Activated CD4-positive, alpha-beta memory T cell treated with anti-CD3 and anti-CD28 coated beads for 36 hours (primary cell): Measurements from ENCODE around the gene UBE2Q2. TPM values are rescaled to one million over a fixed set of nuclear protein-coding genes. Genes with fewer than 3 reads are reported as not detected.
"Not testable (repeated sequence)": the region's sequence is repeated elsewhere in the genome, so short reads cannot be mapped to it uniquely, and the experiment has no call there.

ENCODE experiments used
- CTCF ChIA-PET: fragments of 350-600 bp; sonication (Branson Sonifier 250); formaldehyde crosslinking; loops from one replicate; lab custom pipeline; 2021; ENCODE audit warnings: antibody characterized with exemption, inconsistent platforms; lab: Charles Lee
- POLR2A ChIA-PET: fragments of 350-600 bp; sonication (Branson Sonifier 250); formaldehyde crosslinking; loops from one replicate; lab custom pipeline; 2021; ENCODE audit warnings: antibody characterized with exemption; lab: Charles Lee
- DNase-seq: peaks from one replicate; pipeline ENCODE4 v3.0.0-alpha.2; 2020
- H3K27ac Mint-ChIP-seq: one replicate; pipeline ENCODE4 v1.8.0; 2021; ENCODE audit warnings: mixed read lengths
- H3K27me3 Mint-ChIP-seq: one replicate; pipeline ENCODE4 v1.8.0; 2021; ENCODE audit warnings: mixed read lengths
- H3K36me3 Mint-ChIP-seq: one replicate; pipeline ENCODE4 v1.8.0; 2021; ENCODE audit warnings: mixed read lengths
- H3K4me1 Mint-ChIP-seq: one replicate; pipeline ENCODE4 v1.8.0; 2021; ENCODE audit warnings: low read depth, mixed read lengths
- H3K4me3 Mint-ChIP-seq: one replicate; pipeline ENCODE4 v1.8.0; 2021; ENCODE audit warnings: mild to moderate bottlenecking, mixed read lengths
- H3K9me3 Mint-ChIP-seq: one replicate; pipeline ENCODE4 v1.8.0; 2021; ENCODE audit warnings: mixed read lengths
- intact Hi-C: fragments of 100-400 bp; cut with micrococcal nuclease; formaldehyde crosslinking; loops from one replicate; pipeline ENCODE4 v1.15.1; 2023
- total RNA-seq, 2 experiments: library from RNA; stranded (reverse); gene quantifications; one replicate each; pipeline ENCODE4 v1.2.3, GENCODE V29; 2021

Gene UBE2Q2
- 10 to 100 TPM; 19.7 to 19.8 TPM for total RNA-seq

- Mint-ChIP-seq H3K36me3 (peaks cover 15% of the 10 kb centered on the region), H3K27ac (peak within 1 kb of the TSS; percentile 86), H3K4me1 (peaks cover 35% of the 10 kb centered on the region), H3K4me3 (peak within 1 kb of the TSS; percentile 89), H3K9me3 (no peaks in the 10 kb centered on the region), H3K27me3 (peaks cover 3% of the 10 kb centered on the region)
- intact Hi-C loops = loop anchor here (1.0 to 10.0 kb wide), 2 partner anchors 60 to 212 kb away; partner anchors contain the start of genes FBXO22 and TMEM266
- POLR2A ChIA-PET = interaction anchor here (0.7 to 2.3 kb wide), 6 partner anchors 26 to 389 kb away, joined by 3 to 8 read pairs (median 4); partner anchors contain the start of genes FBXO22 and IMP3
- CTCF ChIA-PET = interaction anchor here (0.7 to 1.3 kb wide), 4 partner anchors 27 to 476 kb away, joined by 3 read pairs; no protein-coding TSS in a partner anchor
- DNase-seq = peak; percentile 80
Measured at GRCh38 chr15:75842722-75843677, at the start of gene UBE2Q2. UBE2Q2 (plus strand) TSS chr15:75843447; CDS start chr15:75843667, 220 bp downstream.

- no peaks in the 10 kb centered on the region for H3K9me3 Mint-ChIP-seq
- POLR2A ChIA-PET = no interaction called here
- CTCF ChIA-PET = no interaction called here
- H3K27ac Mint-ChIP-seq = no peak overlapping the region
- no peak overlapping the region for H3K4me3 Mint-ChIP-seq
- intact Hi-C loops = no loop called here
- H3K4me1 Mint-ChIP-seq = peaks cover under 1% of the 10 kb centered on the region
- peaks cover 33% of the 10 kb centered on the region for H3K27me3 Mint-ChIP-seq
- H3K36me3 Mint-ChIP-seq = no peaks in the 10 kb centered on the region
- no peak for DNase-seq
Measured at GRCh38 chr15:75796321-75796720, 46.9 kb upstream of the UBE2Q2 start.

GRCh38 chr15:75797146-75797545 lies 46.1 kb upstream of the UBE2Q2 start:
- H3K27ac Mint-ChIP-seq, CTCF ChIA-PET, H3K4me3 Mint-ChIP-seq, H3K4me1 Mint-ChIP-seq, DNase-seq, intact Hi-C loops, H3K9me3 Mint-ChIP-seq, POLR2A ChIA-PET, H3K36me3 Mint-ChIP-seq: not testable (repeated sequence)
- peaks cover 40% of the 10 kb centered on the region for H3K27me3 Mint-ChIP-seq

GRCh38 chr15:75799190-75799589 lies 44.1 kb upstream of the UBE2Q2 start:
- peaks cover 37% of the 10 kb centered on the region for H3K27me3 Mint-ChIP-seq
- no peak overlapping the region for H3K27ac Mint-ChIP-seq
- H3K9me3 Mint-ChIP-seq = no peaks in the 10 kb centered on the region
- CTCF ChIA-PET = interaction anchor here (4.7 kb wide), 1 partner anchor 71 kb away, joined by 89 read pairs; no protein-coding TSS in a partner anchor
- DNase-seq = no peak
- no peak overlapping the region for H3K4me3 Mint-ChIP-seq
- intact Hi-C loops = no loop called here
- no peaks in the 10 kb centered on the region for H3K36me3 Mint-ChIP-seq
- POLR2A ChIA-PET = no interaction called here
- H3K4me1 Mint-ChIP-seq = peaks cover 4% of the 10 kb centered on the region

GRCh38 chr15:75800409-75800808 lies 42.8 kb upstream of the UBE2Q2 start:
- intact Hi-C loops, H3K36me3 Mint-ChIP-seq, H3K27ac Mint-ChIP-seq, DNase-seq, H3K9me3 Mint-ChIP-seq, H3K4me1 Mint-ChIP-seq, H3K4me3 Mint-ChIP-seq, POLR2A ChIA-PET: not testable (repeated sequence)
- peaks cover 37% of the 10 kb centered on the region for H3K27me3 Mint-ChIP-seq
- CTCF ChIA-PET = interaction anchor here (1.0 to 4.7 kb wide), 5 partner anchors 9 to 115 kb away, joined by 3 to 89 read pairs (median 18); no protein-coding TSS in a partner anchor

- H3K4me1 Mint-ChIP-seq = peaks cover 4% of the 10 kb centered on the region
- ChIA-PET CTCF (interaction anchor here (0.6 to 4.7 kb wide), 34 partner anchors 9 to 842 kb away, joined by 3 to 89 read pairs (median 4); partner anchors contain the start of gene UBE2Q2), POLR2A (no interaction called here)
- peaks cover 34% of the 10 kb centered on the region for H3K27me3 Mint-ChIP-seq
- no peaks in the 10 kb centered on the region for H3K36me3 Mint-ChIP-seq
- DNase-seq = peak; percentile 88
- intact Hi-C loops = loop anchor here (1.0 kb wide), 2 partner anchors 74 to 119 kb away; no protein-coding TSS in a partner anchor
- peak overlapping the region; percentile 43 for H3K4me3 Mint-ChIP-seq
- H3K27ac Mint-ChIP-seq = no peak overlapping the region
- H3K9me3 Mint-ChIP-seq = no peaks in the 10 kb centered on the region
Measured at GRCh38 chr15:75801859-75802593, 41.2 kb upstream of the UBE2Q2 start.

GRCh38 chr15:75807486-75807885 lies 35.8 kb upstream of the UBE2Q2 start:
- H3K4me3 Mint-ChIP-seq, DNase-seq, H3K36me3 Mint-ChIP-seq, intact Hi-C loops, H3K27me3 Mint-ChIP-seq, H3K27ac Mint-ChIP-seq, H3K4me1 Mint-ChIP-seq, H3K9me3 Mint-ChIP-seq: not testable (repeated sequence)
- CTCF ChIA-PET = interaction anchor here (5.0 kb wide), 1 partner anchor 332 kb away, joined by 55 read pairs; no protein-coding TSS in a partner anchor
- POLR2A ChIA-PET = interaction anchor here (0.6 kb wide), 1 partner anchor 361 kb away, joined by 3 read pairs; no protein-coding TSS in a partner anchor

- not testable (repeated sequence) for H3K36me3 Mint-ChIP-seq
- POLR2A ChIA-PET = interaction anchor here (0.6 kb wide), 1 partner anchor 362 kb away, joined by 3 read pairs; no protein-coding TSS in a partner anchor
Measured at GRCh38 chr15:75808009-75808408, 35.2 kb upstream of the UBE2Q2 start.

GRCh38 chr15:75808563-75808962 lies 34.7 kb upstream of the UBE2Q2 start:
- POLR2A ChIA-PET = no interaction called here
- H3K27ac Mint-ChIP-seq = no peak overlapping the region
- intact Hi-C loops = no loop called here
- no peaks in the 10 kb centered on the region for H3K36me3 Mint-ChIP-seq
- no peak overlapping the region for H3K4me3 Mint-ChIP-seq
- CTCF ChIA-PET = interaction anchor here (1.5 to 5.0 kb wide), 3 partner anchors 75 to 331 kb away, joined by 4 to 55 read pairs (median 10); no protein-coding TSS in a partner anchor
- DNase-seq = no peak
- no peaks in the 10 kb centered on the region for H3K9me3 Mint-ChIP-seq
- no peaks in the 10 kb centered on the region for H3K27me3 Mint-ChIP-seq
- H3K4me1 Mint-ChIP-seq = no peaks in the 10 kb centered on the region

More at GRCh38 chr15:75808009-75808408, 35.2 kb upstream of the UBE2Q2 start:
- DNase-seq, H3K27ac Mint-ChIP-seq, H3K9me3 Mint-ChIP-seq, H3K27me3 Mint-ChIP-seq, H3K4me3 Mint-ChIP-seq, H3K4me1 Mint-ChIP-seq, intact Hi-C loops: not testable (repeated sequence)
- CTCF ChIA-PET = interaction anchor here (2.3 to 5.0 kb wide), 2 partner anchors 80 to 331 kb away, joined by 10 to 55 read pairs; no protein-coding TSS in a partner anchor

- Mint-ChIP-seq H3K36me3 (no peaks in the 10 kb centered on the region), H3K4me1 (no peaks in the 10 kb centered on the region), H3K27me3 (no peaks in the 10 kb centered on the region), H3K27ac (no peak overlapping the region), H3K9me3 (no peaks in the 10 kb centered on the region), H3K4me3 (no peak overlapping the region)
- ChIA-PET POLR2A (no interaction called here), CTCF (interaction anchor here (0.6 to 5.0 kb wide), 19 partner anchors 9 to 329 kb away, joined by 3 to 55 read pairs (median 3); no protein-coding TSS in a partner anchor)
- intact Hi-C loops = loop anchor here (2.0 to 10.0 kb wide), 2 partner anchors 245 to 329 kb away; partner anchors contain the start of gene TMEM266
- peak; percentile 28 for DNase-seq
Measured at GRCh38 chr15:75809986-75810750, 33.1 kb upstream of the UBE2Q2 start.
